MG63 (cell line): ENCODE measurements around the gene GADD45A. TPM values are rescaled to one million over a fixed set of nuclear protein-coding genes. Genes with fewer than 3 reads are reported as not detected.

Experiments used
- DNase-seq: peaks from one replicate; pipeline ENCODE4 v3.0.0-alpha.2; 2020
- H3K27me3 ChIP-seq: fragments of 250-450 bp; sonication (Bioruptor Pico); 2 replicates; pipeline ENCODE4 v1.5.1; 2020; ENCODE audit warnings: mild to moderate bottlenecking, moderate library complexity
- H3K36me3 ChIP-seq: fragments of 250-450 bp; sonication (Bioruptor Pico); 2 replicates; pipeline ENCODE4 v1.5.1; 2020; ENCODE audit warnings: mild to moderate bottlenecking, moderate library complexity
- H3K4me3 ChIP-seq: fragments of 250-450 bp; sonication (Bioruptor Pico); 2 replicates; pipeline ENCODE4 v1.5.1; 2020; ENCODE audit warnings: mild to moderate bottlenecking, moderate library complexity
- H3K9me3 ChIP-seq: fragments of 250-450 bp; sonication (Bioruptor Pico); 2 replicates; pipeline ENCODE4 v1.5.1; 2020; ENCODE audit warnings: mild to moderate bottlenecking, moderate library complexity
- total RNA-seq: library from RNA; depleted of rRNA; stranded (reverse); fragments of >200 nt; shearing (Covaris generic); gene quantifications from 2 replicates; pipeline ENCODE4 v1.2.3, GENCODE V29; 2014; ENCODE audit warnings: low replicate concordance

Gene GADD45A
- total RNA-seq, 1 experiment from 2014 or later: 16.5 TPM

DNA sequence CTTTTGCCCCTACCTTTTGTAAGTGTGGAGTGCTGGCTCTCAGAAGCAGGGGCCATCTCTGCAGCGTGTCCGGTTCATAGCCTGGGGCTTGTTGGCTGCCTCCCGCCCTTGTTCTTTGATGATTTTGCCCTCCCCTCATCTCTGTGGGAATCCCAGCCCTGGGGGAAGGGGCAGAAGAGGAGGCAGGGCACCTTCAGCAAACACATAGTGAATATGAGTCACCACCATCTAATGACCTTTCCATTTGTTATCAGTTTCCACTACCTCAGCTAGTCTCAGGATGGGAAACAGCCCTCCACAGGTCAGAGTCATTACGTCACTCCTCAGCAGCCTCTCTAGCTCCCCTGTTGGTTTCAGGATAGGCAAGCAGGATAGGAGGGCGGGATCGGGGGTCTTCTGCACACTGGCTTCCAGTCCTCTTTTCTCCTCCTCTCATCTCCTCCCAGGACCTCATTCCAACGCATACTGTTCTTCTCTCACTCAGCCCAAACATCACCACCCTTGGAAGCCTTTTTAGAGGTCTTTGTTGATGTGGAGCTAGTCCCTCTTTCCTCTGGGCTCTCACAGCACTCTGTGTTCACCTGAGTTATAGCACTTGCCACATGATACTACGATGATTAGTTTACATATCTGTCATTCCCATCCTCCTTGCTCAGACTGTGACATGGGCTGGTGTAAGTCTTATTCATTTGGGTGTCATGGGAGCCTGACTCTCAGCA is 15.8 kb downstream of the GADD45A start:
- DNase-seq: no peak
- H3K4me3 ChIP-seq: no peak overlapping the region
- H3K27me3 ChIP-seq: no peaks in the 10 kb centered on the region
- peaks cover 45% of the 10 kb centered on the region for H3K36me3 ChIP-seq
- no peaks in the 10 kb centered on the region for H3K9me3 ChIP-seq

DNA sequence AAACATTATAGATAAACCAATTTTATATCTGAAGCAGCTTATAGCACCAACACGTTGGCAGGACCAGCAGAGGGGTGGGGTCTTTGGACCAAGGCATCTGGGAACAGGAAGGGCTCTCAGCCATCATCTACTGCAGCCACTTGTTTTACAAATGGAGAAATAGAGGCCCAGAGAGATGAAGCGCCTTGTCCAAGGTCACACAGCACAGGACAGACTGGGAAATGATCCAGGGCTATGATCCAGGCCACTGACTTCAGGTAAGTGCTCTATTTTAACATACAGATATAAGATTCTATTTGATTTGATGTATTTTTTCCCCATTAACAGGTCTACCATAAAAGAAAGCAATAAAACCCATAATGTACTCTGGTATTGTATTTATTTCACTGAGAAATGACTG is 16.9 kb downstream of the GADD45A start:
- Histone ChIP-seq H3K4me3 (no peak overlapping the region), H3K9me3 (no peaks in the 10 kb centered on the region), H3K27me3 (no peaks in the 10 kb centered on the region), H3K36me3 (peaks cover 52% of the 10 kb centered on the region)
- no peak for DNase-seq

DNA sequence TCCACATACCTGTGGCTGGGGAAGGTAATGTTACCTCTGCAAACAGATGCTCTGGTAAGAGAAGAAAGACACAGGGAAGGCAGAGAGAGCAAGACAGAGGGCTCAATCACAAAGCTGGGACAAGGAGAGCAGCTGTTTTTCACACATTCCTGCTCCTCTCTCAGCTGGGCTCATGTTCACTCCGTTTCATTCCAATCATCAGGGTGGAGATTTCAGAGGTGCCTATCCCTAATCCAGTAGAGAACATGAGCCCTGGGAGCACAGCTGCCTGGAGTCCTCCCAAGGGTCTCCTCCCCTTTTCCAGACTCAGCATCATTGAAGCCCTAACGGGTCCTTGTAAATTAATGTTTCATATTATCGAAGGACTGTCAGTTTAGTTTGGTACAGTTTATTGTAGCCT is 19.4 kb downstream of the GADD45A start:
- Histone ChIP-seq H3K4me3 (no peak overlapping the region), H3K36me3 (peaks cover 64% of the 10 kb centered on the region), H3K9me3 (no peaks in the 10 kb centered on the region), H3K27me3 (no peaks in the 10 kb centered on the region)
- no peak for DNase-seq

DNA sequence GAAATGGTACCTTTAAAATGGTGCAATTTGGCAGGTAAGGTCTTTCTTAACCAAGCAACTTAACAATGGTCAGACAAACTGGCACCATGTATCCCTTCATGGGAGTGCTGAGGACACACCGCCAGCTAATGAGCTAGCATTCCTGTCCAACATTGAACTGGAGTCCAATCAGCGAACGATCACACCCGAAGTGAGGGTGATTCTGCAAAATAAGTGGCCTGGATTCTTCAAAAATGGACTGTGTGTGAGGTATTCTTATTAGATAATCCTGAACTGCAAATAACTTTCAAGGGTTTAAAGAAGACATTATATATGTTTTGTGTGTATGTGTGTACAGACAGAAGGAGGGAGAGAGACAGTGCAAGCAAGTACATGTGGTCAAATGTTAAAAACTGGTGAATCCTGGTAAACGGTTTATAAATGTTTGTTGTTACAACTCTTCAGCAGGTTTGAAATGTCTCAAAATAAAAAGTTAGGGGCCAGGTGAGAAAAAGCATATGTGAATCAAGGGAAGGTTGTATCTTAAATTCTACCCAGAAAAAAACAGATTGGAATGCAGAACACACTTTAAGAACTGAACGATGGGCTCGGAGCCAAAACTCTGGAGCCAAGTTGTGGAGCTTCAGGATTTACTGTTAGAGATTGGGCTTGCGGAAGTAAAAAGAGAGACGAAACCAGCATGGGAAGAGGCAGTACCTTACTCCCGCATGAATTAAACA is 20.9 kb downstream of the GADD45A start:
- Histone ChIP-seq H3K4me3 (no peak overlapping the region), H3K9me3 (no peaks in the 10 kb centered on the region), H3K36me3 (peaks cover 57% of the 10 kb centered on the region), H3K27me3 (no peaks in the 10 kb centered on the region)
- DNase-seq: no peak

DNA sequence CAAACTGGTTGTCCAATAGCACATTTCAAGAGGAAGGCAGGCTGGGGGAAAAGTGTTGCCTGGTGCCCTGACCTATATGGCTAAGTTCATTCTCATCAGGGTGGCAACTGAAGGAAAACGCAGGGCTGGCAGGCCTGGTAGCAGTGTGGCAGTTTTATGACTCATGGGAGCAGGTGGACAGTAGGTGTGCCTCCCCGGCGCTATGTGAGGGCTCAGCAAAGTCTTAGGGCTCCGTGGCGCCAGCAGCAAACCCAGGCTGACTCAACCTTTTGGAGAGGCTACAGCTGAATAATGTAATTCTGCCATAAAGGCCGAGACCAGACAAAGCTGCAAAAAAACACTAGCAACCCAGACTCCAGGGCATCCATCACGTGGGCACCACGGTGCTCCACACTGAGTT is 23.6 kb downstream of the GADD45A start:
- H3K27me3 ChIP-seq: no peaks in the 10 kb centered on the region
- no peak overlapping the region for H3K4me3 ChIP-seq
- DNase-seq: no peak
- peaks cover 50% of the 10 kb centered on the region for H3K36me3 ChIP-seq
- H3K9me3 ChIP-seq: no peaks in the 10 kb centered on the region

DNA sequence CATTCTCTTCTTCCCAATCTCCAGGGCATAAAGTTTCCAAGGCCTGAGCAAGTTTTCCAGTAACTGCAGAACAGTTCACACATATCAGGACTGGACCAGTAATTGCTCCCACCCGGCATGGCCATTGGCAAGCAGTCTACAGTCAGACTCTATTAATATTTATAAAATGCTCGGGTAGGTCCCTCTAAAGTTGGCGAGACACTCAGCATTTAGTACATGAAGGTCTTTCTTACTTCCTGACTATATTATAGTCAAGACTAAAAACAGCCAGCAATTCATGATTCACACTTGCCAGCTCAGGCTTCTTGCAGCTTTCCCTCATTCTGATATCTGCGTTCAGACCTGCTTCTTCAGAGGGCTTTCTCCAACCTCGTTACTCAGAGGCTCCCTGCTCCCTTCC is 25.4 kb downstream of the GADD45A start:
- DNase-seq: peak; percentile 46
- no peaks in the 10 kb centered on the region for H3K27me3 ChIP-seq
- H3K9me3 ChIP-seq: no peaks in the 10 kb centered on the region
- H3K36me3 ChIP-seq: peaks cover 32% of the 10 kb centered on the region
- H3K4me3 ChIP-seq: no peak overlapping the region

DNA sequence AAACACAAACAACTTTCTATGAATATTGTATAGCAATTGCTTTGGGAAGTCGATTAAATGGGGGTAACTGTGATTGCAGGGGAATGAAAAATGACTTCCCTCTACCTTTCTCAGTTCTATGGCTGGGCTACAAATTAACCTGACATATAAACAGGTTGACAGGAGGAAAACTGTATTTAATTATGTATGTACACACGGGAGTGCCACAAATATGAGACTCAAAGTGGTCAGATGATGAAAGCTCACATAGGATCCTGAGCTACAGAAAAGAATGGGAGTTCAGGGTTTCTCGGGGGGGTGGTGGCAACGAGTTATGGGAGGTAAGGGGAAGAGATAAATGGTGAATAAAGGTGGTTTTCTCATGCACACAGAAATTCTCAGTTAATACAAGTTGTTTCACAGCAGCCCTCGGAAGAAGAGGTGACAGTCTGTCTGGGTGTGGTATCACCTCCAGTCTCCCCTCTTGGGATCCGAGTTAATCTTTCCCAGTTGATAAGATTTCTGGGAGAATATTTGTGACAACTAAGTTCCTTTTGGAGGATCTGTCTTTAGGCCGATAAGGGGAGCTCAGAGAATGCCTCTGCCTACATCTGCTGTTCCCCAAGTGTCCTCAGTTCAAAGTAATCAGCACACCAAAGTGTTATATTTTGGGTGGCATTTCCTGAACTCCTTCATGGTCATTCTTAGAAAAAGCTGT is 26.3 kb downstream of the GADD45A start:
- DNase-seq: no peak
- H3K9me3 ChIP-seq: no peaks in the 10 kb centered on the region
- no peak overlapping the region for H3K4me3 ChIP-seq
- peaks cover 26% of the 10 kb centered on the region for H3K36me3 ChIP-seq
- no peaks in the 10 kb centered on the region for H3K27me3 ChIP-seq

DNA sequence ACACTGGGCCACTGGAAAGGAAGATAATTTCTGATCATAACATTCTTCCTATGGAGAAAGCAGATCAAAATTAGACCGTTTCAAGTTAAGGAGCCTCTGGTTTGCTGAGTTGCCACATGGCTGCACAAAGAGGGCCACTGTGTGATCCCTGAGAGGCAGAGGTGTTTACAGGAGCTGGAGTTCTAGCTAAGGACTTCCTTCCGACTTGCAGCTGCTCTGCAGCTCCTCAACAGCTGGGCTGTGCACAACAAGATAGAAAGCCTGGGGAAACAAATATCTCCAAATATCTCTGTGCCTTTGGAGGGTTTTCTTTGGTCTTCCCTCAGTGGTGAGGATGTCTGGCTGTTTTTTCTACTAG is 26.8 kb downstream of the GADD45A start:
- no peaks in the 10 kb centered on the region for H3K9me3 ChIP-seq
- H3K4me3 ChIP-seq: no peak overlapping the region
- H3K27me3 ChIP-seq: no peaks in the 10 kb centered on the region
- no peak for DNase-seq
- H3K36me3 ChIP-seq: peaks cover 24% of the 10 kb centered on the region

DNA sequence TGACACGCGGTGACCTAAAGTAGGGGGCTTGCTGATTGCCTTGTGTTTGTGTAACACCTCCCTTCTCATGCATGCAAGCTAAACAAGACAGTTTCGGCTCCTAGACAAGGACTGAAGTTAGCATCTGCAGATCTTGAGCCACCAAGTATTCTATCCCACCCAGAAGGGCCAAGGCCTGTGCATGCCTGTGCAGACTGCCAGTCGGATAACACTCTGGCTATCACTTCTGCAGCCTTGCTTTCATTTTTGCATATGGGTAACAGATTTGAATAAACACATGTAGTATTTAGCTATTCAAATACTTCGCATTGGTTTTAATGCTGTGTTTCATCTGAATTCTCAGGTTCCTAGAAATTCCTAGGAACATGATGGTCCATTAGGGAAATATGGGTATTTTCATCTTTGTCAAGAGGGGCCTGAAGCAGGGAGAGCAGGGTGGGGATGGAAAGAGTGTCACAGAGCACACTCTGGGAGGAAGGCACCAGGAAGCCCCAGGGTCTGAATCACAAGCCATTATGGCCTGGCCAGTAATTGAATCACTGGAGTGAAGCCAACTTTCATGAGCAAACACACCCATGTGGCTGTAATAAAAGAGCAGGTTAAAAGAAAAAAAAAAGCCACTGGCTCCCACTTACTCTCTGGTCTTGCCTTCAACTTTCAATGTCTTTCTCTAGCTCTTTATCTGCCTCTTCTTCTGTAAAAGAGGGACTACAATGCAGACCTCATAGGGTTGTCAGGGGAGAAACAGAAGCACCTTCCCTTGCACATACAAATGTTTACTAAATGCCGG is 28.3 kb downstream of the GADD45A start:
- DNase-seq: peak; percentile 71

DNA sequence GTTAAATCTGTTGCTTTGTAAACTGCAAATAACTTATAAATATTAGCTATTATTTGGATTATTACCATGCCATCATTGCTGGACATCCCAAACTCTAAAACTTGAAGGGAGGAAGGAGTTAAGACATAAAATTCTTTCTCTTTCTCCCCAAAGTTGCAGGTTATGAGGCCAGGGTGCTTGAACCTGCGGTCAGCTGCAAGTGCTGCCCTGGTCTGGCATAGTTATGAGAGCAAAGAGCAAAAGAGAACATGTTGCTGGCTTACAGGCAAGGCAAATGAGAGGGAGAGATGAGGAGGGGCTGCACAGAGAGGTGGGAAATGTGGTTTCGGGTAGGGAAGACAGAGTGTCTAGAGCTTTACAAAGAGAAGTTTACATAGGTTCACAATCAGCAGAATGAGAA is 30.8 kb downstream of the GADD45A start:
- Histone ChIP-seq H3K27me3 (no peaks in the 10 kb centered on the region), H3K36me3 (peaks cover 10% of the 10 kb centered on the region), H3K4me3 (no peak overlapping the region), H3K9me3 (no peaks in the 10 kb centered on the region)
- no peak for DNase-seq

More for the DNA sequence above, 28.3 kb downstream of the GADD45A start:
- peaks cover 14% of the 10 kb centered on the region for H3K36me3 ChIP-seq
- H3K4me3 ChIP-seq: no peak overlapping the region
- H3K27me3 ChIP-seq: no peaks in the 10 kb centered on the region
- no peaks in the 10 kb centered on the region for H3K9me3 ChIP-seq

DNA sequence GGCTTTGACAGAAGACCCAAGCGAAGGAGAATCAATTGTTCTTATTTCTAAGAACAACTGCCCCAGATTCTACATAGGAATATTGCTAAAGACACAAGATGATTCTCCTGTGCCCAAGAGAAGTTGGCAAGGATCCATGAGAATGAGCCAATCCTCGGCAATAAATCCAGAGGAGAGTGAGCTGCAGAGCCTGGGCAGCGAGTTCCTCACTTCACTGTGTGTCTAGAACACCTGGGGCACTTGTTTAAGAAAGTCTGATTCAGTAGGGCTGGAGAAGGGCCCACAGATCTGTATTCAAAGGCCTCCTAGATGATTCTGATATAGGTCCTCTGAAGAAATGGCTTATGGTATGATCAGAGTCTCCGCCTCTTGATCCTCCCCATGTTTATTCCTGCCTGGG is 31.8 kb downstream of the GADD45A start:
- H3K27me3 ChIP-seq: no peaks in the 10 kb centered on the region
- peaks cover 5% of the 10 kb centered on the region; the same call in 1 of the 2 replicates for H3K36me3 ChIP-seq
- H3K9me3 ChIP-seq: no peaks in the 10 kb centered on the region
- peak; percentile 61 for DNase-seq
- no peak overlapping the region for H3K4me3 ChIP-seq

DNA sequence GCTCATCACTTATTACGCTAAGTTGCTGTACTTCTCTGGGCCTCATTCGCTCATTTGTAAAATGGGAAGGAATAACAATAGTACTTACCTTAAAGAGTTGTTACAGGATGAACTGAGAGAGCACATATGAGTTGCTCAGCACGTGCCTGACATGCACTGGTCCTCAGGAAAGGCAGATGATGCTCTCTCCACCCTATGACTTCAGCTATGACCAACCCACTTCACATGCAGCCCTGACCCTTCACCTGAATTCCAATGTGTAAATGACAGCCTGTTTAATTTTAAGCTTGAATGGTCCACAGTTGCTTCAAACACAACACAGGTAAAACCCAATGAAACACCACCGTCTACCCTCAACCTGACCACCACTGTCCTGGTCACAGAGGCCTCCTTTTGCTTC is 32.9 kb downstream of the GADD45A start:
- no peaks in the 10 kb centered on the region for H3K27me3 ChIP-seq
- H3K9me3 ChIP-seq: no peaks in the 10 kb centered on the region
- peaks cover 5% of the 10 kb centered on the region; the same call in 1 of the 2 replicates for H3K36me3 ChIP-seq
- peak; percentile 41 for DNase-seq
- no peak overlapping the region for H3K4me3 ChIP-seq

DNA sequence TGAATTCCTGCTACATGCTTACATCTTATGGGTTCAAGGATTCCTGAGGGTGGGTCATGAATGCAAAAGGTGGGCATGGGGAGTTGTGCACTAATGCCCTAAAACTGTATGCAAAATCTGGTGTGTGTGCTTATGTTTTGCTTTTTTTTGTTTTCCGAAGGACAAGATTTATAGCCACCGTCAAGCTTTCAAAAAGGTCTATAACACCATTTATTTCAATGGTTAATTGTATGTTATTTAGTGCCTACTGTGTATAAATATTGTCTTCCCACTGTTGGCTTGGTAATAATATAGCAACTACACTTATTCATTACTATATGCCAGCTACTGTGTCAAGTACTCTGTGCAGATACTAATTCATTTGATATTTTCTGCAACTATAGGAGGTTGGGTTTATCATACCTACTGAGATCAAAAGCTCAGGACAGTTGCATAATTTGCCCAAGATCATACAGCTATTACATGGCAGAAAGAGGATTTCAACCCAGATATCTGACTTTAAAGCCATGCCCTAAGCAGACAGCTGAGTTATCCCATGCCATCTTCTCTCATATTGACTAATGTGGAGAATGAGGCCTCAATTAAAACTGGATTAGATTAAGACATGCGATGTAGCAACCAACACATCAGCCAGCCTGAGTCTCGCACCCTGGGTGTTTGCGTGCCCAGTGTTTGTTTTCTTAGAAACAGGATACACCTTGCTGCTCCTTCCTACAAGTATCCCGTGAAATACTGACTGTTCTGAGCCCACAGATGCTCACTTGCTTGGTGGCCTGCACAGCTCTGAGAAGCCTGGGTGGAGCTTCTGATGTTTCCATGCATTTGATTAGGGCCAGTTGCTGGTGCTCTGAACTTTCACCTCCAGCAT is 34.6 kb downstream of the GADD45A start:
- no peak for DNase-seq
- Histone ChIP-seq H3K9me3 (no peaks in the 10 kb centered on the region), H3K27me3 (no peaks in the 10 kb centered on the region), H3K4me3 (no peak overlapping the region), H3K36me3 (peaks cover 3% of the 10 kb centered on the region; the same call in 1 of the 2 replicates)

DNA sequence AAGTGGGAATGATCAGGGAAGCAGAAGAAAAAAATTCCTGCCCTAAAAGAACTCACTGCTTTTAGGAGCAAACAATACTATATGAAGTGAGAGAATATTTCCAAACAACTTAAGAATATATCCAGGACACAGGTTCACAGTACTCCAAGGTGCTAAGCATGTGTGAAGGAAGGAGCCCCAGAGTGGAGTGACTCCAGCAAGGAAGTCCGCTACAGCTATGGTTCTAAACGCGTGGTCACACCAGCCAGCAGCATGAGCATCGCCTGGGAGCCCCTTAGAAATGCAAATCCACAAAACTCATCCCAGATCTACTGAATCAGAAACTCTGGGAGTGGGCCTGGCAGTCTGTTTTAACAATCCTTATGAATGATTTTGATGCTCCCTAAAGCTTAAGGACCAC is 36.1 kb downstream of the GADD45A start:
- DNase-seq: no peak

DNA sequence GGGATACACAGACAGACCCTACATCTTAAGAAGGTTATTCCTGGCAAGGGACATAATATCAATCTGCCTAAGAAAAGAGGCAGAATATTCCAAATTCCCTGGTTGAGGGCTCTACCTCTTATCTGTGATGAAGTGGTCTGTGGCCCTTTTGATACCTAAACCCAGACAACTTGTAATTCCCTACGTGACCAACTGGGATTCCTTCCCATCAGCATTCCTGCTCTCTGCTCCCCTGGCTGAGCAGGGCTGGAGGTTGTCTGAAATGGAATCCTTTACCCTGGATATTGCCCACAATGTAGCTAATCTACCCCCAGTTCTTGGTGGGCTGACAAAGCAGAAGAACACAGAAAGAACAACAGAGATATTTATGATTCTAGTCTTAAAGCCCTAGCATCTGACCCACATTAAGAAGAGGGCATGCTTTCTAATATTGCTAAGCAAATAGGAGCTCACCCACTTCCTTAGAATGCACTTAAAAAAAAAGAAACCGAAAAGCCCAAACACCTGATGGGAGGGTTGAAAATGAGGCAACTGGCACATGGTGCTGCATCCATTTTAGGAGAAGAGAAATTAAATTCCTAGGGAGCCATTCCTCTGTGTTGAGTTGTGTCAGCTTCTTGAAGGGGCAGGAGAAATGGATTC is 36.8 kb downstream of the GADD45A start:
- Histone ChIP-seq H3K4me3 (no peak overlapping the region), H3K9me3 (no peaks in the 10 kb centered on the region), H3K36me3 (peaks cover 14% of the 10 kb centered on the region), H3K27me3 (no peaks in the 10 kb centered on the region)
- DNase-seq: no peak

More for the DNA sequence above, 36.1 kb downstream of the GADD45A start:
- Histone ChIP-seq H3K9me3 (no peaks in the 10 kb centered on the region), H3K36me3 (peaks cover 9% of the 10 kb centered on the region), H3K27me3 (no peaks in the 10 kb centered on the region), H3K4me3 (no peak overlapping the region)
